Stimulated activated CD4-positive, alpha-beta T cell treated with anti-CD3 and anti-CD28 coated beads, Interleukin-4, amount 100 ng/mL, for 48 hours (primary cell): ENCODE measurements around the gene JAKMIP1.

Experiments
- DNase-seq, 2 donors: peaks; one replicate each; pipeline ENCODE4 v3.0.0-alpha.2; 2020; ENCODE audit warnings: low read depth in 2 of 2

Gene JAKMIP1

DNA sequence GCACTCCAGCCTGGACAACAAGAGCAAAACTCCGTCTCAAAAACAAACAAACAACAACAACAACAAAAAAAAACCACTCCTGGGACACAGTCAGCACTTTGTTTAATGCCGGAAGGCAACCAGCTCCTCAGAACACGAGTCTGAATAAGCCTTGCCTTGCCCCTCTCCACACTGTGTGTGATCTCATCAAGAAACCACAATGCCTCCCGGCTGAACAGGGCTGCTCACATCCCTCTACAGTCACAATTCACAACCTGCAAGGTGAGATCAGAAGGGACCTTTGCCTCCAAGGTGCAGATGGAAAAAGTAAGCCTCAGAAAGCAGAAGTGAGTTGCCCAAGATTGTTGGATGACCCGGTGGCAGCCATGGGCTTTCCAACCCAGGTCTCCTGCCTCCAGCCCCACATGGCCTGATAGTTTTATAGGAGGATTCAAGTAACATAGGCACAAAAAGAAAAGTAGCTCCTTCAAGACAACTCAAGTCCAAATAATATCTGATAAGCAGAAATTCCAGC is 80.8 kb downstream of the JAKMIP1 start:
- no peak for DNase-seq

DNA sequence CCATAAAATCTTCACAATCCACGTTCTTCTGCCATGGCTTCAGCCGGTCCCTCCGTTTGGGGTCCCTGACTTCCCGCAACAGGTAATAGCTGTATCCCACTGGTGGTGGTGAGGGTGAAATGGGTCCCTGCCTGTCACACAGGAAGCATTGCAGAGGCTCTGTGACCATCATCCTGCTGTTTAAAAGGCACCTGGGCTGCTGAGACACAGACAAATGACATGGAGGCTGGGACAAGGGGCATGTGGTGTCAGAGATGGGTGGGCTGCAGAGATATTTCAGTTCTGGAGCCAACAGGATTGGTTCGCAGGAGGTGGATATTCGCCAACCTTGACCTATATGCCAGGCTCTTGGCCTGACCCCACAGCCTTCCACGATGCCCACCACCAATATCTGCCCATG is 82.1 kb downstream of the JAKMIP1 start:
- no peak for DNase-seq

DNA sequence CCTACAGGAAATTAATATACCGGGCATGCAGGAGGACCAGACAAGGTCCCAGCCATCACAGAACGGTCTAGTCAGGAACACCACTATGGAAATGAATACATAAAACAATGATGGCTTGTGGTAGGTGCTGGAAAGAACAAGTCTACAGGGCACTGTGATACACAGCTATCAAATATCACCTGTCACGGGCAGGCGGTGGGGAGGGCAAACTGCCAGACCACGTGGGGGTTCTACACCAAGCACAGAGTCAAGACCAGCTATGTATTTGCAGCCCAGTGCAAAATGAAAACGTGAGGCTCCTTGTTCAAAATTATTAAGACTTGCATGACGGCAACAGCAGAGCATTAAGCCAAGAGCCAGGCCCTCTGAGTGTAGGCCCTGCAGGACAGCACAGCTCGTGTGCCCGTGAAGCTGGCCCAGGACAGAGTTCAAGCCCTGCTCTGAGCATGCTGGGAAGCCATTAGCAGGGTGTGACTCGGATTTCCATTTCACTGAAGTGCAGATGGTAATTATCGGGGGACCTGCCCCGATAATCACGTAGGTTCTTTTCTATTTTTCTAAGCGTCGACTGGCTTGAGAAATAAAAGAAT is 83.6 kb downstream of the JAKMIP1 start:
- no peak for DNase-seq

DNA sequence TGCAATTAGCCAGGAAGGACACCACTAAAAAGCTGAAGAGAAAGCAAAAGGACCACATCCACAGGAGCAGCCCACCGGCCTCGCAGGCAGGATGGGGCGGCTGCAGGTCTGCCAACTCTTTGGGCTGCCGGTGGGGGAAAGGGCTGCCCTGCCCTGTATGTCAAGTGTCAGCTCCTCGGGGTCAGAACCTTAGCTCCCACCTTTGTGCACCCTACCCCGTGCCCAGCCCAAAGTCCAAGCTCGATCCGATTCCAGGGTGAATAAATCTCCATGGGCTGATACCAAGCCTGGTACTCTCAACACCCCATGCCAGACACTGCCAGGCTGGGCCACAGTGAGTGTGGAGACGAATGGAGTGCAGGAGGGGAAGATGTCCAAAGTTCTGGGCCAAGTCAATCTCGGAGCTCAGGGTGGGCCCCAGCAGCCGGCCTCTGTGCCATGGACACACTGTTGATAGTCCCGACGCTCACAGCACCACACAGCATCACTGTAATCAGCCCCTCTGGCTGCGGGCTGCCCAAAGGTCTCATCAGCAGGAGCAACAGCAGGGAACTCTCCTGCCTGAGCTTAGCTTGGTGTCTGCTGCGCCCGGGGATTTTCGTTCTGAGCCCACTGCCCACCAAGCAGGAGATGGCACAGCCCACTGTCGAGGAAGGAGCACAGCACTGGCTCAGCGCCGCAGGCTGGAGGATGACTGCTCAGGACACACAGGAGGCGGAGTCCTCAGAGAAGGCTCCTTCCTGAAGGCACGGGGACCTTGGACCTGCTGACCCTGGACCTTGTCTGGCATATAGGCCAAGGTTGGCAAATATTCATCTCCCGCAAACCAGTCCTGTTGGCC is 84.4 kb downstream of the JAKMIP1 start:
- DNase-seq, result no peak

DNA sequence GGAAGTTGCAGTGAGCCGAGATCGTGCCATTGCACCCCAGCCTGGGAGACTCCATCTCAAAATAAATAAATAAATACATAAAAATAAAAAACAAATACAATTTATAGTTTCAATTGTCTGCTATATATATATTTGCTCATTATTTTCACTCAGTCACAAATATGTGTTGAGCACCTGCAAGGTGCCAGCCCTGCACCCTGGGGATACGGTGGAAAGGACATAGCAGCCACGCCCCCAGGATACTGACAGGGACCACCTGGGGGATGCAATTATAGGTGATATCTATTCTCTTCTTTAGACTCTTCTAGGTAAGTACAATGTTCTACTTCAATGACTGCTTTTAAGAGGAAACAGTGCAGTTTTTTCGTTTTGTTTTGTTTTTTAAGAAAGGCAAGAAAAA is 85.0 kb downstream of the JAKMIP1 start:
- no peak for DNase-seq

DNA sequence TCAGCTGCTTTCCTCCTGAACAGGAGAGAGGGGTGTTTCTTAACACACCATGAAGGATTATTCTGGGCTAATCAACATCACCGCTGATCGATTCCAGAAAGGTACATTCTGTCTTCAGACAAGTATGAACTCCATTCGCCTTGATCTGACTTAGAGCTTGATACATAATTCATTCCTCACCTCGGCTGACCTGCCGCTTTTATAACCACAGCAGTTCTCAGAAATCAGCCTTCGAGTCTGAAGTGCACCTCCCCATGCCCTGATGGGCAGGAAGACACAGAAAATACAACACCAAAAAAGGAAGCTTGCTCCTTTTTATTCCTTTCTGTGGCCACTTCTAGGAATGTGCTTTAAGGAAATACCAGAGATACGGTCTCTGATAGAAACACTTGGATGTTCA is 85.7 kb downstream of the JAKMIP1 start:
- no peak for DNase-seq

DNA sequence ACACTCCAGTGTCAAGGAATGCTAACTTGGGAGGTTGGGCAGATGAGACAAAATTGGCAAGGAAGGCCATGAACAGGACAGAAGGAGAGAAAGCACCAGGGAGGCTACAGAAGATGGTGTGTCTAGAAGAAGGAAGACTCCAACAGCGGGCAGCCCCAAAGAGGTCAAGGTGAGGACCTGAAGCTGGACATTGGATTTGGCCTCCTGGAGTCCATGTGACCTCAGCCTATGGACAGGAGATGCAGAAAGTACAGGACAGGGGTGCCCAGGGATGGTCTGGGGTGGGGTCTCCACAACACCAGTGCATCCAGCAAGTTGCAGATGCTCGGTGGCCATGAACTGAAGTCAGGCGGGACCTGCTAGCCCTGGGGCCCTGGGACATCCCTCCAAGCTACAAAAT is 86.2 kb downstream of the JAKMIP1 start:
- no peak for DNase-seq

DNA sequence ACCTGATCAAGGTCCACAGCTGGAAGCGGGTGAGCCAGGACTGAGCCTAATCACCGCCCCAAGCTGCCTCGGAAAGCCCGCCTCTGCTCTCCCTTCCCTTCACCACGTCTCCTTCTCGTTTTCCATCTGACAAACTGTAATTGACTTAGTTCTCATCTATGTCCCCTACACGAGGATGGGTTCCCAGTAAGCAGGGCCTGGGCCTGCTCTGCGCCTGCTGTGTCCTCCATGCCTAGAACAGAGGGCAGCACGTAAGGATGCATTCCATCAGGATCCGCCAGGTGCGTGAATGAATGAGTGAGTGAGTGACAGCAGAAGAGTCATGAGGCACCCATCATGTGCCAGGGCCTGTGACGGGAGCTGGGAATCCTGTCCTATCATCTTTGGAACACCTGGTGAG is 86.7 kb downstream of the JAKMIP1 start:
- DNase-seq, result no peak

DNA sequence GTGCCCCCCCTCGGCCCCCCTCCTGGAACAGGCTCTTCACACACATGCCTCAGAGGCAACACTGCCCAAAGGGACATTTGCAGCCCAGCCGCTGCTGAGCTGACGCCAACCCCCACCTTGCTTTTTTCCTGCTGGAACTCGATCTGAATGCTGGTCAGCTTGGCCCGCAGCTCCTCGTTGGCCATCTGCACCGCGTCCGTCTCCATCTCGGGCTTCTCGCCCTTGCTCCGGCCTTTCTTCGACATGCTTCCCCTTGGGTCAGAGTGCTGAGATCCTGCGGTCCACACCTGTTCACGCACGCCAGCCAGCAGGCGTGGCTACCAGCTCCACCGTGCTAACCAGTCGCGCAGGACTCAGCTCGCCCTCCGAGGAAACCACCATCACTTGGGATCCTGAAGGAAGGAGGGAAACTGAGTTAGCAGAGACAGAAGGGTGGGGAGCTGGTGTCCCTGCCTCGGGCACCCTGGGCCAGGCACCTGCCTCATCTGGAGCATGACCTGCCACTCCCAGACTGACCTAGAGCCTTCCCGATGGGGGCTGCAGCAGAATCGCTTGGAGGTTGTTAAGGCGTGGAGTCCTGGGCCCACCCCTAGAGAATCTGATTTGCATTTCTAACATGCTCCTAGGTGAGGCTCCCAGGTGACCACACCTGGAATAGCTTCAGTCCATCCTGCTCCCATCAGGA is 87.6 kb downstream of the JAKMIP1 start:
- DNase-seq, result no peak

DNA sequence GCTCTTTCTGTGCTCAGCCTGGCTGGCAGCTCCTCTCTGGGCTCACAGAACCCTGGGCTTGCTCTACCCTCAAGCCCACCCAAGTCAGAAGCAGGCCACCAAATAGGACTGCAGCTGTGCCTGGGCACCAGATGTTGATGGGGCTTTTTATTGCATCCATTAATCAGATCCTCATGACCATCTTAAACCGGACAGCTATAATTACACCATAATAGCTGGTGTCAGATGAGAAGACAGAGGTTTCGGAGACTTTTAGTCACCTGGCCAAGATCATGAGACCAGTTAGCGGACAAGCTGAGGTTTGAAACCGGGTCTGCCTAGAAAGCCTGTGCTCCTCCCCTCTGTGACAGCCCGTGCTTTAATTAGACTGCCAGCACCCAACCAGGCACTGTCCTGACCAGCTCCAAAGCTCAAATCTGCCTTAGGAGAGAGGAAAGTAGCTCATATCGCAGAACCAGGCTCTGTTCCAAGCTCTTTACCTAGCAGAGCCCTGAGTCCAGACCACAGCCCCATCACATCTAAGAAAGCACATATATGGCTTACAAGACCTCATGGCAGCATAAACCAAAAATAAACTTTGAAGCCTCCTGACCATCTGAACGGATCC is 88.9 kb downstream of the JAKMIP1 start:
- DNase-seq, result no peak

DNA sequence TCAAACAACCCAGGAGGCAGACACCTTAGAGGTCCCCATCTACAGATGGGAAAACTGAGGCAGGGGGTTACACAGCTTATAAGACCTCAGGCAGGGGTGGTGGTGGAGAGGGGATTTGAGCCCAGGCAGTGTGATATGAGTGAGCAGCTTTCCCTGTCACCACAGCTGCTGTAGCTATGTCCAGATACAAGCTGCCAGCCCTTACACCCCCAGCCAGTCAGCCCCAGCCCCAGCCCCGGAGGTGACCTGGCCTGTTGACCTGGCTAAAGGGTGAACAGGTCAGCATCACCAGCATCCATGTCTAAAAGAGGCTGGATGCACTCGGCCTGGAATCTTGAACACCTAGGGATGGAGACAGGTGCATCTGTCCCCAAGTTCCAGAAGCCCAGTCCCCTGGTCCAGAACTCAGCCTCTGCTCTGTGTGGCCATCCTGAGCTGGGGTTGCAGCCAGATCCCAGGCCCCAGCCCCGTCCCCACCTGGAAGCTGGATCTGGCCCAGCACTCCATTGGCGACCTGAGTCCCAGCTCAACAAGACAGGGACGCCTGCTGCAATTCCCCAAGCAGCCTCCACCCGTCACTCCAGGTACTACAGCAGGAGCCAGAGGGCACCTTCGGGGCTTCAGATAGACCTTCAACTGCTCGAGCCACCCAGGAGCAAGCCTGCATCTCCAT is 89.5 kb downstream of the JAKMIP1 start:
- no peak for DNase-seq

DNA sequence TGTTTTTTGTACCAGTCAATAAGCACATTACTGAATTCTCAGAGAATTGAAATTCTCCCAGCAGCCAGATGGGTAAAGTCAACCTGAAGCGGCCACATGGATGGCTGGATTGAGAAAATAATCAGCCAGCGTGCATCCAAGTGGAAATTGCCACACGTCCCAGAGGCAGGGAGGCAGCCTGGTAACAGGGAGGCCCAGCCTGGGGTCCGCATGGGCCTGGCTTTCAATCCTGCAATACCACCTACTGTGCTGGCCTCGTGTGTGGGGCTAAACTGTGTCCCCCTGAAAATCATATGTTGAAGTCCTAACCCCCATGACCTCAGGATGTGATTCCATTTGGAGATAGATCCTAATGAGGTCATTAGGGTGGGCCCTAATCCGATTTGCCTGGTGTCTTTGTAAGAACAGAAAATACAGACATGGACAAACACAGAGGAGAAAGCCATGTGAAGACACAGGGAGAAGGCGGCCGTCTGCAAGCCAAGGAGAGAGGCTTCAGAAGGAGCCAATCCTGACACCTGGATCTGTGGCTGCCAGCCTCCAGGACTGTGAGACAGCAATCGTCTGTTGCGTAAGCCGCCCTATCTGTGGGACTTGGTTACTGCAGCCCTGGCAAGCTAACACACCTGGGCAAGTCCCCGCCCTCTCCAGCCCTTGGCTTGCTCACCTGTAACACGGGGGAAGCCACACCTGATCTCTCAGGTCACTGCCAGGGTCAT is 90.3 kb downstream of the JAKMIP1 start:
- DNase-seq, result no peak

DNA sequence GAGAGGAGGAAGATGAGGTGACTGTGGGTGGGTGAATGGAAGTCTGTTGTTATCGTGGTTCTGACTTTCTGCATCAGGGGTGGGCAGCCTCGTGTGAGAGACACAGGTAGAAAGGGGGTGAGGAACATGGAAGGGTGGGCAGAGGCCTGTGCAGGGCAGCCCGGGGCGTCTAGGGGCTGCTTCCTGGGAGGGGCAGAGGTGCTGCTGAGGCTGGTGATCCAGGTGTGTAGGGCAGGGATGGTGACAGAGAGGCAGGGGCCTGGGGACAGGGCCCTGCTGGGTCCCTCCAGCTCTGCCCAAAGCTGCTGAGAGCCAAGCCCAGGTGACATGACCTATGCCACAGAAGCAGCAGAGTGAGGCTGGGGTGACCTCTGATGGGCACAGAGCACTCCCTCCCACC is 92.5 kb downstream of the JAKMIP1 start:
- no peak for DNase-seq

DNA sequence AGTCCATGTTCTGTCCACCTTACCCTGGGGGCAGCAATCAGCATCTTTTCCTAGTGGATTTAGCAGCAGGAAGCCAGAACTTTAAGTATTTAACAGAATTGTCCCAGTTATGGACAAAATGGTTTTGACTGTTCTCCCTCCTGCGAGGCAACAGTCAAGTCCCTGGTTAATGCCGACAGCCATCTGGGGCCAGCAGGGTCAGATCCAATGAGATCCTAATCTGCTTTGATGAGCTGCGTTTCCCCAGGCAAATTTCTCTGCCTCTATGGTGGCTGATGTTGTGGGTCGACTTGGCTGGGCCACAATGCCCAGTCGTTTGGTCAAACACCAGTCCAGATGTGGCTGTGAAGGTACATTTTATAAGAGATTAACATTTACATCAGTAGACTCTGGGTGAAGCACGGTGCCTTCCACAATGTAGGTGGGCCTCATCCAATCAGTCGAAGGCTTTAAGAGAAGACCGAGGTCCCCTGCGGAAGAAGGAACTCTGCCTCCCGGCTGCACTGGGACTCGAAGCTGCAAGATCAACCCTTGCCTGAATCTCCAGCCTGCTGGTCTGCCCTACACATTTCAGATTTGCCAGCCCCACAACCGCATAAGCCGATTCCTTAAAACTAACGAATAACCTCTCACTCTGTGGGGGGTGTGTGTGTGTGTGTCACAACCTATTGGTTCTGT is 93.1 kb downstream of the JAKMIP1 start:
- no peak for DNase-seq

DNA sequence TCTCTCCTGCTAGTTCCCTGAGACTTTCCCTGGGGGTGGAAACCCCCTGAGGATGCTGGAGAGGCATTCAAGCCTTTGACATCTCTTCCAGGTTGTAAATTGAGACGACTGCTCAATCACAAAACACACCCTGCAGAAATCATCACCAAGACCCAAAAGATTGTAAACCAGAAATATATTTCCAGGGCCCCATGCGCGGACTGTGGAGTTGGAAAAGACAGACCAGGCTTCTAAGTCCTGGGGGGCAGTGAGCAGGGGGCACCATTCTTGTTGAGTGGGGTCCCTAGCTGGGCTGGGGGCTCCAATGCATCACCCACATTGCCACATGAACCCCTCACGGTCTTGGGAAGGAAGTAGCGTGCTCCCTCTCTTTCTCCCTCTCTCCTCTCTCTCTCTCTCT is 94.2 kb downstream of the JAKMIP1 start:
- DNase-seq, result no peak

DNA sequence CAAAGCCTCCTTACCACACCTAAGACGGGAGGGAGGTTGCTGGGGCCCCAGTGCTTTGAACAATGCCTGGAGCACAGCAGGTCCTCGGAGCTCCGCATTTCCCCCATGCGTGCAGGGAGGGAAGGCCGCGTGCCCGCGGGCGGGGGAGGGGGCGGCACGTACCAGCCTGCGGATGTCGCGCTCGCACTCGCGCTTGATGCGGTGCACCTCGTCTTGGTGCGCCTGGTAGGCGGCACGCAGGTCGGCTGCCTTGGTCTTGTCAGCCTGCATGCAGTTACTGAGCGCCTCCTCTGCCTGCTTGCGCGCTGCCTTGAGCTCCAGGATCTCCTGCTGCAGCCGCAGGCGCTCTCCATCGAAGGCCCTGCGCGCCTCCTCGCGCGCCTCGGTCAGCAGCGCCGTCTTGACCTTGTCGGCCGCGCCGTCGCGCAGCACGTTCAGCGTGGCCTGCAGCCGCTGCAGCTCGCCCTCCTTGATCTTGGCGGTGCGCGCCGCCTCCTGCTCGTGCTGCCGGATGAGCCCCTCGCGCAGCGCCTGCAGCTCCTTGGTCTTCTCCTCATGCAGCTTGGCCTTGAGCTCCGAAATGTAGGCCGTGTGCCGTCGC is 94.9 kb downstream of the JAKMIP1 start:
- no peak for DNase-seq

DNA sequence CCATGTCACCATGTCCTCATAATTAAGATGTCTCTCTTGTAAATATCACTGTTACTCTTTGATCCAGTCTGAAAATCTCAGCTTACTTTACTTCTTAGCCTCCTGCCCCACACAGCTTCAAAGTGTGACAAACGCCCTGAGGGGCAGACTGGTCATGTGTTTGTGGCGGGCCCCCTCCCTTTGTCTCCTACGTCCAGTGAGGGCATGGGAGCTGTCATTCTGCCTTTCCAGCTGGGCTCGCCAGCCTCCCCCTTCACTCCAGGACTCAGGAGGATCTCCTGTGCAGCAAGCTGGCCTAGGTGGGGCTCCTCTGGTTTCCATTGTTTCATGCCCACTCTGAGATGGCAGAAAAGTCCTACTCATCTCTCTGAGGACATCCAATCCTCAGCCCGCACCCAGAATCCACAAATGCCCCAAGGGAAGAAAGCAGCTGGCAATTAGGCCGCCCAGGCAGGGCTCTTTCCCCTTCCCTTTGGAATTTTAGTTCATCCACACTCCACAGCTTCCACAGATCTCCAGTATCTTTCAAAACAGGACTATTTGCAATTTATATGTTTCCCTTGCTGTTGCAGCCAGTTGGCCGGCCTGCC is 95.7 kb downstream of the JAKMIP1 start:
- no peak for DNase-seq

DNA sequence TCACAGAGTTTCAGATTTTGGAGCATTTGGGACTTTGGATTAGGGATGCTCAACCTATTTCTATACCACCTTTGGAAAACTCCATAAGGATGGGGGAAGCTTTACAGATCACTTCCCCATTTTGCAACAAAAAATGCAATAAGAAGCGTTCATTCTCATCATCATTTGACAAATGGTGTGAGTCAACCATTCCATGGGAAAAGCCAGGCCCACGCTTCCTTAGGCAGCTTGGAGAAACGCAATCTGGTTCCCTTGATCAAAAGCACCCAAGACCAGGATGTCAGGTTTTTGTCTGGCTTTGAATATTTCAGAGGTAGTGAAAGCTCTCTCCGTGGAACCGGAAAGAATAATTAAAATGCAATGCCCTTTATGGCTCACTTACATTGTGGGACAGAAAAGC is 102.8 kb downstream of the JAKMIP1 start:
- DNase-seq, result no peak

DNA sequence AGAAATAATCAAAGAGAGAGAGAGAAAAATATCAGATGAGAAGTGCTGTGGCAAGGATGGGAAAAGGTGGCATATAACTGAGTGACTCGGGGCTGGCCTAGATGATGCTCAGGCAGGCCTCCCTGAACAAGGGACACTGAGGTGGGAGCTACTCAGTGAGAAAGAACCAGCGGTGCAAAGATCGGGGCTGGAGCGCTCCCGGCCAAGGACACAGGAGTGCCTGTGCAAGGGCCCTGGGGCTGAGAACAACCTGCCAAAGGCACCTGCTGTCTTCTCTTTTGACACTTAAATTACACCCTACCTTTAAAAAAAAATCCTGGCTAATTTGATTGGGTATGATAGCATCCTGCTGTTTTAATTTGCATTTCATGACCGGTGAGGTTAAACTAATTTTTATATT is 104.5 kb downstream of the JAKMIP1 start:
- no peak for DNase-seq
